Gastroesophageal sphincter (tissue), 4 donors: ENCODE data around the gene PARN. TPM values are rescaled to one million over a fixed set of nuclear protein-coding genes. Genes with fewer than 3 reads are reported as not detected.

Experiments used
- ATAC-seq: fragments of 150-250 bp; one replicate; pipeline ENCODE4 v1.9.1; 2016; ENCODE audit warnings: mild to moderate bottlenecking, moderate library complexity
- H3K27ac ChIP-seq, 4 donors: fragments of 200-600 bp; sonication (generic) in 3 of 4; 1 replicate in 3 of 4; 2 replicates in 1 of 4; pipeline ENCODE4 v1.5.1; 2016 to 2019
- H3K27me3 ChIP-seq: fragments of 200-600 bp; sonication (generic); one replicate; pipeline ENCODE4 v1.5.1; 2019
- H3K36me3 ChIP-seq, 2 donors: fragments of 200-600 bp; sonication (generic); one replicate each; pipeline ENCODE4 v1.5.1; 2019; ENCODE audit warnings: control low read depth in 1 of 2
- H3K4me1 ChIP-seq, 3 donors: fragments of 200-600 bp; sonication (generic); 1 replicate in 2 of 3; 2 replicates in 1 of 3; pipeline ENCODE4 v1.5.1; 2016 to 2019; ENCODE audit warnings: control low read depth in 2 of 3
- H3K4me3 ChIP-seq, 2 donors: fragments of 200-600 bp; sonication (generic); one replicate each; pipeline ENCODE4 v1.5.1; 2019; ENCODE audit warnings: mild to moderate bottlenecking in 1 of 2, moderate library complexity in 1 of 2
- H3K9me3 ChIP-seq, 3 donors: fragments of 200-600 bp; sonication (generic); one replicate each; pipeline ENCODE4 v1.5.1; 2017 to 2019; ENCODE audit warnings: control low read depth in 2 of 3
- CTCF ChIP-seq, 4 experiments: fragments of 200-600 bp in 2 of 4; fragments of 450-650 bp in 2 of 4; sonication (generic) in 1 of 4; IDR thresholded peaks; one replicate each; pipeline ENCODE4 v1.5.1; 2017 to 2019; ENCODE audit warnings: antibody characterized with exemption in 4 of 4, mild to moderate bottlenecking in 2 of 4, moderate library complexity in 2 of 4
- EP300 ChIP-seq: sonication (generic); formaldehyde crosslinking; IDR thresholded peaks from one replicate; pipeline ENCODE4 v1.6.1; 2017; ENCODE audit warnings: antibody characterized with exemption, mild to moderate bottlenecking
- POLR2A ChIP-seq, 2 donors: fragments of 450-650 bp; IDR thresholded peaks; one replicate each; pipeline ENCODE4 v1.6.1; 2017; ENCODE audit warnings: antibody characterized with exemption in 2 of 2, mild to moderate bottlenecking in 2 of 2, moderate library complexity in 1 of 2
- POLR2AphosphoS5 ChIP-seq: sonication (generic); formaldehyde crosslinking; IDR thresholded peaks from one replicate; pipeline ENCODE4 v1.6.1; 2017; ENCODE audit warnings: antibody characterized with exemption
- WGBS, 2 donors: methylation state at CpG; one replicate each; pipeline ENCODE4 v1.1.5; 2018; ENCODE audit warnings: low coverage in 1 of 2; 5-methylcytosine and 5-hydroxymethylcytosine counted together
- total RNA-seq, 4 donors: library from RNA; depleted of rRNA; stranded (reverse); fragments of >200 nt; gene quantifications; one replicate each; pipeline ENCODE4 v1.1.0, GENCODE V29; 2016

The PARN gene
- total RNA-seq, 4 donors from 2014 or later, result 34.9 to 49.7 (median 40.0) TPM

DNA sequence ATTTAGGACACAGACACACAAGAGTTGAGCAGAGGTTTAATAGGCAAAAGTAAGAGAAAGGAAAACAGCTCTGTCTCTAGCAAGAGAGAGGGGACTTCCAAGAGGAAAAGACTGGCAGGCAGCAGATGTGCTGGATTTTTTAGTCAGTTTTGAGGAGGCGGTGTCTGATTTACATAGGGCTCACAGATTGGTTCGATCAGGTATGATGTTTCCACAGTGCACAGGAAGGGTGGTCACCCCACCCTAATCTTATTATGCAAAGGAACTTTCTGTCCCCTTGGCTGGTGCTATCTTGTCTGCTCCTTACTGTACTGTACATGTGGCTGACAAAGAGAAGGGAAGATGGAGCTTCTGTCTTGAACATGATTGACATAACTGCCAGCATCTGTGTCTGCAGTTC lies 28.0 kb upstream of the PARN start:
- 81 to 86% methylated on average over 2 of the region's 2 CpGs for WGBS, 2 donors
- H3K36me3 ChIP-seq, result peaks cover 0 to 99% of the 10 kb centered on the region in 2 donors
- no peaks in the 10 kb centered on the region for H3K4me1 ChIP-seq
- no peaks in the 10 kb centered on the region for H3K9me3 ChIP-seq
- no peaks in the 10 kb centered on the region for H3K27me3 ChIP-seq
- no peak overlapping the region for H3K27ac ChIP-seq
- ATAC-seq, result no peak
- TF ChIP-seq CTCF (IDR thresholded peaks at IDR 0.05), result no peak
- no peak for TF ChIP-seq POLR2AphosphoS5
- TF ChIP-seq EP300, result no peak
- TF ChIP-seq POLR2A (IDR thresholded peaks at IDR 0.05), result no peak
- no peak overlapping the region for H3K4me3 ChIP-seq

- Histone ChIP-seq H3K9me3 (no peaks in the 10 kb centered on the region), H3K27ac (no peak overlapping the region), H3K4me3 (no peak overlapping the region), H3K4me1 (no peaks in the 10 kb centered on the region), H3K27me3 (no peaks in the 10 kb centered on the region), H3K36me3 (peaks cover 0 to 99% of the 10 kb centered on the region in 2 donors)
- WGBS, 2 donors, result 86 to 94% methylated on average over 2 of the region's 2 CpGs
- TF ChIP-seq POLR2AphosphoS5 (no peak), EP300 (no peak), CTCF (IDR thresholded peaks at IDR 0.05) (no peak), POLR2A (IDR thresholded peaks at IDR 0.05) (no peak)
- ATAC-seq, result no peak
Observed at GRCh38 chr16:14652726-14653125, 22.7 kb upstream of the PARN start.

DNA sequence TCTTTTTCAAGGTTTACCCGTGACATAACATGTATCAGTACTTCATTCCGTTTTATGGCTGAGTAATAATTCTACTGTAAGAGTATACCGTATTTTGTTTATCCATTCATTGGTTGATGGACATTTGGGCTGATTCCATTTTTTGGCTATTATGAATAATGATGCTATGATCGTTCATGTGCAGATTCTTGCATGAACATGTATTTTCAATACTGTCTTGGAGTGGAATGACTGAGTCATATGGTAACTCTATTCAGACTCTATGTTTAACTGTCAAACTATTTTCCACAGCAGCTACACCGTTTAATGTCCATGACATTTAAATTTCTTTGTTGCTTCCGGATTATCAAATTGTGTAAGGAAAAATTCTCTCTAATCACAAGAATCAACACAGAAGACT lies 20.6 kb upstream of the PARN start:
- WGBS, 2 donors, result 55 to 57% methylated on average over 6 of the region's 6 CpGs
- Histone ChIP-seq H3K4me3 (no peak overlapping the region), H3K9me3 (no peaks in the 10 kb centered on the region), H3K4me1 (no peaks in the 10 kb centered on the region), H3K27ac (no peak overlapping the region), H3K36me3 (peaks cover 0 to 99% of the 10 kb centered on the region in 2 donors), H3K27me3 (no peaks in the 10 kb centered on the region)
- no peak for ATAC-seq
- TF ChIP-seq CTCF (IDR thresholded peaks at IDR 0.05) (no peak), POLR2AphosphoS5 (no peak)

DNA sequence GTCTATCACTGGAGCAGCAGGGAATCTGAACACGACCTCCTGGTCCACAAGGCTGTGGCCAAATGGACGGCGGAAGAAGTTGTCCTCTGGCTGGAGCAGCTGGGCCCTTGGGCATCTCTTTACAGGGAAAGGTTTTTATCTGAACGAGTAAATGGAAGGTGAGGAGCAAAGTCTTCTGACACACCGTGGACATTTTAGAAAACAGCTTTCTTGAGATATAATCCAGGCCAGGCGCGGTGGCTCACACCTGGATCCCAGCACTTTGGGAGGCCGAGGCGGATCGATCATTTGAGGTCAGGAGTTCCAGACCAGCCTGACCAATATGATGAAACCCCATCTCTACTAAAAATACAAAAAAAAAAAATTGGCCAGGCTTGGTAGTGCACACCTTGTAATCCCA lies 19.8 kb upstream of the PARN start:
- Histone ChIP-seq H3K4me1 (no peaks in the 10 kb centered on the region), H3K9me3 (no peaks in the 10 kb centered on the region), H3K4me3 (no peak overlapping the region), H3K36me3 (peaks cover 0 to 99% of the 10 kb centered on the region in 2 donors), H3K27me3 (no peaks in the 10 kb centered on the region), H3K27ac (no peak overlapping the region)
- TF ChIP-seq CTCF (IDR thresholded peaks at IDR 0.05) (no peak), POLR2A (IDR thresholded peaks at IDR 0.05) (no peak), EP300 (no peak), POLR2AphosphoS5 (no peak)
- ATAC-seq, result no peak
- WGBS, 2 donors, result 88 to 100% methylated on average over 2 to 8 of the region's 10 CpGs

- peaks cover 0 to 53% of the 10 kb centered on the region in 2 donors for H3K36me3 ChIP-seq
- H3K9me3 ChIP-seq, result no peaks in the 10 kb centered on the region
- no peak overlapping the region for H3K4me3 ChIP-seq
- no peak for TF ChIP-seq CTCF (IDR thresholded peaks at IDR 0.05)
- no peak for TF ChIP-seq POLR2AphosphoS5
- no peak for TF ChIP-seq EP300
- TF ChIP-seq POLR2A (IDR thresholded peaks at IDR 0.05), result no peak
- H3K27me3 ChIP-seq, result no peaks in the 10 kb centered on the region
- no peak overlapping the region for H3K27ac ChIP-seq
- peaks cover 0 to 31% (median 0%) of the 10 kb centered on the region in 3 donors for H3K4me1 ChIP-seq
- ATAC-seq, result no peak
- WGBS, 2 donors, result 87 to 96% methylated on average over 4 to 7 of the region's 7 CpGs
Observed at GRCh38 chr16:14641926-14642325, 11.9 kb upstream of the PARN start.
